Parathyroid adenoma (tissue), 2 donors: ENCODE data around the gene TMOD1.

Experiments used
- H2AFZ ChIP-seq: fragments of 300-600 bp; sonication (generic); one replicate; pipeline ENCODE4 v1.7.0; 2017; ENCODE audit warnings: antibody characterized with exemption, mild to moderate bottlenecking
- H3K27ac ChIP-seq: fragments of 300-600 bp; sonication (generic); one replicate; pipeline ENCODE4 v1.7.0; 2017
- H3K27me3 ChIP-seq: fragments of 300-600 bp; sonication (generic); one replicate; pipeline ENCODE4 v1.7.0; 2017; ENCODE audit warnings: low read length; ENCODE audit not compliant: control insufficient read depth, insufficient read depth
- H3K36me3 ChIP-seq: fragments of 300-600 bp; sonication (generic); one replicate; pipeline ENCODE4 v1.7.0; 2017; ENCODE audit warnings: low read length; ENCODE audit not compliant: control insufficient read depth, insufficient read depth
- H3K4me1 ChIP-seq: fragments of 300-600 bp; sonication (generic); one replicate; pipeline ENCODE4 v1.7.0; 2017; ENCODE audit warnings: control low read depth
- H3K4me2 ChIP-seq: fragments of 300-600 bp; sonication (generic); one replicate; pipeline ENCODE4 v1.7.0; 2017; ENCODE audit warnings: low read length
- H3K4me3 ChIP-seq: fragments of 300-600 bp; sonication (generic); one replicate; pipeline ENCODE4 v1.7.0; 2017; ENCODE audit warnings: low read depth, low read length
- H3K79me2 ChIP-seq: fragments of 300-600 bp; sonication (generic); one replicate; pipeline ENCODE4 v1.7.0; 2017; ENCODE audit warnings: control low read depth
- H3K9ac ChIP-seq: fragments of 300-600 bp; sonication (generic); one replicate; pipeline ENCODE4 v1.7.0; 2017; ENCODE audit warnings: mild to moderate bottlenecking
- H3K9me3 ChIP-seq: fragments of 300-600 bp; sonication (generic); one replicate; pipeline ENCODE4 v1.7.0; 2017; ENCODE audit warnings: low read length; ENCODE audit not compliant: control insufficient read depth
- CTCF ChIP-seq: fragments of 300-600 bp; sonication (generic); IDR thresholded peaks from one replicate; pipeline ENCODE4 v1.7.0; 2017; ENCODE audit warnings: antibody characterized with exemption, mild to moderate bottlenecking
- donor health status: primary hyperparathyroidism.

The TMOD1 gene

GRCh38 chr9:97561501-97561900 is 60.0 kb downstream of the TMOD1 start:
- Histone ChIP-seq H3K79me2 (no peaks in the 10 kb centered on the region), H3K27ac (no peak overlapping the region)

GRCh38 chr9:97562542-97562941 is 61.1 kb downstream of the TMOD1 start:
- H3K79me2 ChIP-seq, result no peaks in the 10 kb centered on the region
- H3K27me3 ChIP-seq, result no peaks in the 10 kb centered on the region
- no peak for TF ChIP-seq CTCF
- H3K9ac ChIP-seq, result no peak overlapping the region
- no peaks in the 10 kb centered on the region for H3K9me3 ChIP-seq
- no peak overlapping the region for H3K4me2 ChIP-seq
- peaks cover 14% of the 10 kb centered on the region for H3K4me1 ChIP-seq
- H3K27ac ChIP-seq, result no peak overlapping the region
- H3K36me3 ChIP-seq, result no peaks in the 10 kb centered on the region
- H3K4me3 ChIP-seq, result no peak overlapping the region
- H2AFZ ChIP-seq, result no peak overlapping the region

More at GRCh38 chr9:97561501-97561900, 60.0 kb downstream of the TMOD1 start:
- Histone ChIP-seq H3K27me3 (no peaks in the 10 kb centered on the region), H3K4me2 (no peak overlapping the region), H3K4me1 (peaks cover 19% of the 10 kb centered on the region), H3K36me3 (no peaks in the 10 kb centered on the region), H3K9me3 (no peaks in the 10 kb centered on the region), H3K4me3 (no peak overlapping the region), H3K9ac (no peak overlapping the region), H2AFZ (no peak overlapping the region)
- TF ChIP-seq CTCF, result no peak

GRCh38 chr9:97563458-97564135 is 62.1 kb downstream of the TMOD1 start:
- H3K27ac ChIP-seq, result peak overlapping the region; percentile 58
- no peaks in the 10 kb centered on the region for H3K9me3 ChIP-seq
- H3K4me2 ChIP-seq, result peak overlapping the region; percentile 37
- H2AFZ ChIP-seq, result peak overlapping the region; percentile 64
- no peaks in the 10 kb centered on the region for H3K36me3 ChIP-seq
- no peaks in the 10 kb centered on the region for H3K27me3 ChIP-seq
- H3K4me1 ChIP-seq, result peaks cover 13% of the 10 kb centered on the region
- no peaks in the 10 kb centered on the region for H3K79me2 ChIP-seq
- no peak for TF ChIP-seq CTCF
- H3K4me3 ChIP-seq, result no peak overlapping the region
- no peak overlapping the region for H3K9ac ChIP-seq

- H3K36me3 ChIP-seq, result no peaks in the 10 kb centered on the region
- H2AFZ ChIP-seq, result peak overlapping the region; percentile 64
- H3K79me2 ChIP-seq, result no peaks in the 10 kb centered on the region
- no peaks in the 10 kb centered on the region for H3K27me3 ChIP-seq
- peak overlapping the region; percentile 58 for H3K27ac ChIP-seq
- no peak overlapping the region for H3K9ac ChIP-seq
- peaks cover 11% of the 10 kb centered on the region for H3K4me1 ChIP-seq
- H3K4me3 ChIP-seq, result no peak overlapping the region
- no peak for TF ChIP-seq CTCF
- no peaks in the 10 kb centered on the region for H3K9me3 ChIP-seq
- peak overlapping the region; percentile 37 for H3K4me2 ChIP-seq
These were observed 63.1 kb downstream of the TMOD1 start for GRCh38 chr9:97564291-97565175.
